Neutrophil (primary cell): Measurements from ENCODE around the gene BMPER.

Source experiments
- H3K27ac ChIP-seq: fragments of 200-600 bp; sonication (generic); 2 replicates; pipeline ENCODE4 v1.5.1; 2016; ENCODE audit warnings: mild to moderate bottlenecking, moderate library complexity
- H3K27me3 ChIP-seq: fragments of 200-600 bp; sonication (generic); 2 replicates; pipeline ENCODE4 v1.6.0; 2016; ENCODE audit warnings: mild to moderate bottlenecking
- H3K36me3 ChIP-seq: fragments of 200-600 bp; sonication (generic); 2 replicates; pipeline ENCODE4 v1.5.1; 2017
- H3K4me1 ChIP-seq, 2 experiments: fragments of 200-600 bp in 1 of 2; sonication (generic) in 1 of 2; 1 replicate in 1 of 2; 2 replicates in 1 of 2; pipeline versions ENCODE4 v1.5.1 to v1.6.1; 2013 to 2016; ENCODE audit warnings: low read depth in 1 of 2, low read length in 1 of 2, mild to moderate bottlenecking in 1 of 2, moderate library complexity in 1 of 2; ENCODE audit not compliant: control insufficient read depth in 1 of 2, insufficient read depth in 1 of 2
- H3K4me3 ChIP-seq, 2 experiments: fragments of 200-600 bp in 1 of 2; sonication (generic) in 1 of 2; 1 replicate in 1 of 2; 2 replicates in 1 of 2; pipeline ENCODE4 v1.5.1; 2013 to 2016; ENCODE audit warnings: low read depth in 1 of 2, low read length in 1 of 2, mild to moderate bottlenecking in 1 of 2, moderate library complexity in 1 of 2
- H3K9me3 ChIP-seq: fragments of 200-600 bp; sonication (generic); 2 replicates; pipeline ENCODE4 v1.5.1; 2016
- TF ChIP-seq, protein P1 (sequence below): fragments of 200-600 bp; sonication (generic); IDR thresholded peaks from 2 replicates; pipeline ENCODE4 v1.5.1; 2016; ENCODE audit warnings: antibody characterized with exemption

BMPER gene

DNA sequence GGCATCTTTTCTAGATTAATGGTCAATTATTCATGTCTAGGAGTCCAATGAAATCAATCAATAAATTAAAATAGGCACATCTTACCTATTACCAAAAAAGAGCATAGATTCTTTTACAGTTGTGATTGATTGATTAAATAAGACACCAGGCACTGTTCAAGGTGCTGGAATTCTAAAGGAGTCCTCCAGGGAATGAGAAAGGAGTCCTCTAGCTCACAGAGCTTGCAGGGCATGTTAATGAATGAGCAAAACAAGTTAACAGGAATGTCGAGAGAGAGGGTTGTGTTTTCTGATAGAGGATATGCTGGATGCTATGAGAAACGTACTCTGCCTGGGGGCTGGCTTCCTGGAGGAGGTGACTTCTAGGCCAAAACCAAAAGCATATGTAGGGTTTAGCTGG is 191.4 kb downstream of the BMPER start:
- Histone ChIP-seq H3K27me3 (no peaks in the 10 kb centered on the region), H3K4me3 (no peak overlapping the region), H3K9me3 (no peaks in the 10 kb centered on the region), H3K36me3 (no peaks in the 10 kb centered on the region), H3K4me1 (no peaks in the 10 kb centered on the region), H3K27ac (no peak overlapping the region)
- TF ChIP-seq, protein P1, sequence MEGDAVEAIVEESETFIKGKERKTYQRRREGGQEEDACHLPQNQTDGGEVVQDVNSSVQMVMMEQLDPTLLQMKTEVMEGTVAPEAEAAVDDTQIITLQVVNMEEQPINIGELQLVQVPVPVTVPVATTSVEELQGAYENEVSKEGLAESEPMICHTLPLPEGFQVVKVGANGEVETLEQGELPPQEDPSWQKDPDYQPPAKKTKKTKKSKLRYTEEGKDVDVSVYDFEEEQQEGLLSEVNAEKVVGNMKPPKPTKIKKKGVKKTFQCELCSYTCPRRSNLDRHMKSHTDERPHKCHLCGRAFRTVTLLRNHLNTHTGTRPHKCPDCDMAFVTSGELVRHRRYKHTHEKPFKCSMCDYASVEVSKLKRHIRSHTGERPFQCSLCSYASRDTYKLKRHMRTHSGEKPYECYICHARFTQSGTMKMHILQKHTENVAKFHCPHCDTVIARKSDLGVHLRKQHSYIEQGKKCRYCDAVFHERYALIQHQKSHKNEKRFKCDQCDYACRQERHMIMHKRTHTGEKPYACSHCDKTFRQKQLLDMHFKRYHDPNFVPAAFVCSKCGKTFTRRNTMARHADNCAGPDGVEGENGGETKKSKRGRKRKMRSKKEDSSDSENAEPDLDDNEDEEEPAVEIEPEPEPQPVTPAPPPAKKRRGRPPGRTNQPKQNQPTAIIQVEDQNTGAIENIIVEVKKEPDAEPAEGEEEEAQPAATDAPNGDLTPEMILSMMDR: no peak

DNA sequence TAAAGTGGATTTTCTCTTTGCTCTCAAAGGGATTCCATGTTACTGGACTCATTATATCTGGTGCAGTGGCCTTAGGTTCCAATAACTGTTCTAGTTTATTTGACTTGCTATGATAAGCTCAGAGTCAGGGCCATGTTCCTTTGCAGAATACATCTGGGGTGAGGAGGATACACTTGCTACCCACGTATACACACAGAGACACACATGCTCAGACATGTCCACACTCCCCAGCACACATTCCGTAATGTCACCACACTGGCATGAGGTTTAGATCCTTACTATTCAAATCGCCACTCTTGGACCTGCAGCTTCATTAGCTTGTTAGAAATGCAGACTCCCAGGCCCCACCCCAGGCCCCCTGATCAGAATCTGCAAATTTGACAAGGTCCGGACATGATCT is 195.3 kb downstream of the BMPER start:
- H3K9me3 ChIP-seq: no peaks in the 10 kb centered on the region
- no peaks in the 10 kb centered on the region for H3K36me3 ChIP-seq
- H3K4me1 ChIP-seq: no peaks in the 10 kb centered on the region
- no peaks in the 10 kb centered on the region for H3K27me3 ChIP-seq
- TF ChIP-seq, protein P1: no peak
- H3K4me3 ChIP-seq: no peak overlapping the region
- H3K27ac ChIP-seq: no peak overlapping the region

DNA sequence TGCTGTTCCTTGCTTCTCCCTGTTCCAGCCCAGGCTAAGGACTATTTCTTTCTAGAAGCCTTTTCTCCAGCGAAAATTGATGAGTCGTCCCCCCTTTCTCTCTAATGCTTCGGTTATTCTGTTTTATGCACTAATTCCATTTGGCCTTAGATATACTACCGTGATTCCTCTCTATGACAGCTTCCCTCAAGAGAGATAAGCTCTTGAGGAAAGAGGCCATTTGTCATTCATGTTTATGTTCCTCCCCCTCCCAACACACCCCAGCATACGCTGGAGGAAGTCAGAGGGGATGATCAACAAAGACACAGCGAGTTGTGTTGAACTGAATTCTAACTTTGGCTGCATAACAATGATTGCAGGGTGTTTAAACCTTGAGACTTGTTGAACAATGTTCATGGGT is 198.8 kb downstream of the BMPER start:
- no peak overlapping the region for H3K27ac ChIP-seq
- no peaks in the 10 kb centered on the region for H3K4me1 ChIP-seq
- no peaks in the 10 kb centered on the region for H3K27me3 ChIP-seq
- H3K9me3 ChIP-seq: no peaks in the 10 kb centered on the region
- H3K4me3 ChIP-seq: no peak overlapping the region
- no peaks in the 10 kb centered on the region for H3K36me3 ChIP-seq
- TF ChIP-seq, protein P1: no peak

DNA sequence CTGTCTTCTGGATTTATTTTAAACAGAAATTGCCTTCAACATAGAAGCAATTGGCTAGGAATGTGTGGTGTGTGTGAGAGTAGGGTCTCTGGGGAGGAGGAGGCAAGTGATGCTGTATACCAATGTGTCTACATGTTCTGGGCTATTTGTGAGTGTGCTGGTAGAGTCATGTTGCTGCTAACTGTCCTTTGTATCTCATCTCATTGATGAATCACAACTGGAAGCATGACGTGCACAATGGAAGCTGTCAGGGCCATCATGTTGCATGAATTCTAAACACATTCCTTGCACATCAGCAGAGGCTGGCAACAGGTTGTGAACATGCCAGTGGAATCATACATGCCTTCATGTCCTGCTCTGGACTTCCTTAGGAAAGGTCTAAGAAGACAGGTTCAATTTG is 199.7 kb downstream of the BMPER start:
- no peak overlapping the region for H3K4me3 ChIP-seq
- no peaks in the 10 kb centered on the region for H3K4me1 ChIP-seq
- H3K36me3 ChIP-seq: no peaks in the 10 kb centered on the region
- H3K27ac ChIP-seq: no peak overlapping the region
- TF ChIP-seq, protein P1: no peak
- H3K27me3 ChIP-seq: no peaks in the 10 kb centered on the region
- no peaks in the 10 kb centered on the region for H3K9me3 ChIP-seq

DNA sequence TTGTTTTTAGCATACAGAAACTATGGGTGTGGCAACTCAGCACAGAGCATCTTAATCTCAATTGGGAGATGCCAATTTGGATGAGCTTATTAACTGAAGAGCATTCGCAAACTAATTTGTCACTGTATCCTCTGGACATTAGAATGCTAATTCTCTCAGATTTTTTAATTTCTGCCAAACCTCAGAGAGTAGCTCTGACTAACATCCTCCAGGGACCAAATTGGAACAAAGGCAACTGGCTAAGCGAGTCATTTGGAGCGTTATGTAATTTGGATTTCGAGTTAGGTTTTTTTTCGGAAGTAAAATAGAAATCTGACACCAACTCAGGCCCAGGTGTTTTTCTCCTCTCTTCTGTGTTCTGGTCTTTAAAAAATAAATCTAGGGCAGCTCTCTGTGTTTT is 201.9 kb downstream of the BMPER start:
- Histone ChIP-seq H3K4me1 (no peaks in the 10 kb centered on the region), H3K9me3 (no peaks in the 10 kb centered on the region), H3K4me3 (no peak overlapping the region), H3K27ac (no peak overlapping the region), H3K36me3 (no peaks in the 10 kb centered on the region), H3K27me3 (no peaks in the 10 kb centered on the region)
- TF ChIP-seq, protein P1: no peak

DNA sequence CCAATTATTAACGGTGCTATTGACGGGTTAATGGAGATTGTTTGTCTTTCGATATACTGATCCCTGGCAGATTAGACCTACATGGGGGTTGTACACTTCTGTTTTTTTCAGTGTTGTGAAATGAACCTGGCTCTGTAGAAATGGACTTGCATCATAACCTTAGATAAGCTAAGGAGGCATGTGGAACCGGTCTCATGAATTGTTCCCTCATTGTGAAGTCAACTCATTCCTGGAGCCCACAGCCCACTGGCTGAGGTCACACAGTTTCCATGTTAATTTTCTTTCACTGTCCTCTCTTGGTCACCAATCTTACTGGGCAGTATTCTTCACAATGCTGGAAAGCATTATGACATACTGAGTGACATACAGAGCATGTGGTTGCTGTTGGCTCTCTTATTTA is 202.8 kb downstream of the BMPER start:
- no peak overlapping the region for H3K27ac ChIP-seq
- H3K4me1 ChIP-seq: no peaks in the 10 kb centered on the region
- no peaks in the 10 kb centered on the region for H3K9me3 ChIP-seq
- TF ChIP-seq, protein P1: no peak
- H3K36me3 ChIP-seq: no peaks in the 10 kb centered on the region
- H3K4me3 ChIP-seq: no peak overlapping the region
- H3K27me3 ChIP-seq: no peaks in the 10 kb centered on the region
